ENCODE results near the gene KCTD11.
"Not testable (repeated sequence)": the region's sequence is repeated elsewhere in the genome, so short reads cannot be mapped to it uniquely, and the experiment has no call there.

KCTD11 gene

GRCh38 chr17:7330638-7331015, 21.3 kb upstream of the KCTD11 start:
- peak overlapping the region; percentile 87 for H3K4me3 ChIP-seq (ENCODE audit: insufficient read depth, low read depth, low read length)
- H3K4me1 ChIP-seq (ENCODE audit: control insufficient read depth, insufficient read depth, low read length): peaks cover 9% of the 10 kb centered on the region
- 87% methylated on average over 13 of the region's 13 CpGs for WGBS, 2 experiments
- peaks cover 8% of the 10 kb centered on the region for H3K36me3 ChIP-seq (ENCODE audit: control insufficient read depth, insufficient read depth, low read length)
- H3K9me3 ChIP-seq (ENCODE audit: control insufficient read depth, low read length): no peaks in the 10 kb centered on the region
- H3K27ac ChIP-seq (ENCODE audit: insufficient read depth, low read depth, low read length, poor library complexity, severe bottlenecking): peak overlapping the region; percentile 93
- H3K27me3 ChIP-seq (ENCODE audit: control insufficient read depth, insufficient read depth, low read length, poor library complexity, severe bottlenecking): no peaks in the 10 kb centered on the region

- Histone ChIP-seq H3K4me3 (ENCODE audit: insufficient read depth, low read depth, low read length) (no peak overlapping the region), H3K9me3 (ENCODE audit: control insufficient read depth, low read length) (no peaks in the 10 kb centered on the region), H3K4me1 (ENCODE audit: control insufficient read depth, insufficient read depth, low read length) (peaks cover 16% of the 10 kb centered on the region), H3K36me3 (ENCODE audit: control insufficient read depth, insufficient read depth, low read length) (no peaks in the 10 kb centered on the region), H3K27me3 (ENCODE audit: control insufficient read depth, insufficient read depth, low read length, poor library complexity, severe bottlenecking) (no peaks in the 10 kb centered on the region), H3K27ac (ENCODE audit: insufficient read depth, low read depth, low read length, poor library complexity, severe bottlenecking) (no peak overlapping the region)
- 75% methylated on average over 7 of the region's 7 CpGs for WGBS, 2 experiments
These were observed 19.9 kb upstream of the KCTD11 start for GRCh38 chr17:7332111-7332510.

- not testable (repeated sequence) for H3K27me3 ChIP-seq (ENCODE audit: control insufficient read depth, insufficient read depth, low read length, poor library complexity, severe bottlenecking); H3K36me3 ChIP-seq (ENCODE audit: control insufficient read depth, insufficient read depth, low read length); H3K27ac ChIP-seq (ENCODE audit: insufficient read depth, low read depth, low read length, poor library complexity, severe bottlenecking); H3K4me3 ChIP-seq (ENCODE audit: insufficient read depth, low read depth, low read length); H3K9me3 ChIP-seq (ENCODE audit: control insufficient read depth, low read length)
- 89 to 90% methylated on average over 11 to 13 of the region's 14 CpGs for WGBS, 2 experiments
- H3K4me1 ChIP-seq (ENCODE audit: control insufficient read depth, insufficient read depth, low read length): peaks cover 15% of the 10 kb centered on the region
These were observed 19.3 kb upstream of the KCTD11 start for GRCh38 chr17:7332600-7333069.

GRCh38 chr17:7334938-7335538, 16.9 kb upstream of the KCTD11 start:
- 90 to 97% methylated on average over 3 of the region's 3 CpGs for WGBS, 2 experiments

GRCh38 chr17:7335765-7336164, 16.2 kb upstream of the KCTD11 start:
- H3K9me3 ChIP-seq (ENCODE audit: control insufficient read depth, low read length); H3K27ac ChIP-seq (ENCODE audit: insufficient read depth, low read depth, low read length, poor library complexity, severe bottlenecking); H3K4me3 ChIP-seq (ENCODE audit: insufficient read depth, low read depth, low read length); H3K4me1 ChIP-seq (ENCODE audit: control insufficient read depth, insufficient read depth, low read length); H3K27me3 ChIP-seq (ENCODE audit: control insufficient read depth, insufficient read depth, low read length, poor library complexity, severe bottlenecking); H3K36me3 ChIP-seq (ENCODE audit: control insufficient read depth, insufficient read depth, low read length): not testable (repeated sequence)
- WGBS, 2 experiments: 92% methylated on average over 13 of the region's 13 CpGs

More at GRCh38 chr17:7334938-7335538, 16.9 kb upstream of the KCTD11 start:
- no peaks in the 10 kb centered on the region for H3K36me3 ChIP-seq (ENCODE audit: control insufficient read depth, insufficient read depth, low read length)
- H3K27me3 ChIP-seq (ENCODE audit: control insufficient read depth, insufficient read depth, low read length, poor library complexity, severe bottlenecking): no peaks in the 10 kb centered on the region
- no peak overlapping the region for H3K4me3 ChIP-seq (ENCODE audit: insufficient read depth, low read depth, low read length)
- no peaks in the 10 kb centered on the region for H3K9me3 ChIP-seq (ENCODE audit: control insufficient read depth, low read length)
- peaks cover 7% of the 10 kb centered on the region for H3K4me1 ChIP-seq (ENCODE audit: control insufficient read depth, insufficient read depth, low read length)
- no peak overlapping the region for H3K27ac ChIP-seq (ENCODE audit: insufficient read depth, low read depth, low read length, poor library complexity, severe bottlenecking)

GRCh38 chr17:7336240-7337175, 15.5 kb upstream of the KCTD11 start, which contains the start of gene ACAP1:
Gene ACAP1 (plus strand): TSS chr17:7336529. CDS start chr17:7336735, 206 bp downstream.
- Histone ChIP-seq H3K4me3 (ENCODE audit: insufficient read depth, low read depth, low read length) (no peak within 1 kb of the TSS), H3K36me3 (ENCODE audit: control insufficient read depth, insufficient read depth, low read length) (no peaks in the 10 kb centered on the region), H3K4me1 (ENCODE audit: control insufficient read depth, insufficient read depth, low read length) (peaks cover 7% of the 10 kb centered on the region), H3K27ac (ENCODE audit: insufficient read depth, low read depth, low read length, poor library complexity, severe bottlenecking) (no peak within 1 kb of the TSS), H3K27me3 (ENCODE audit: control insufficient read depth, insufficient read depth, low read length, poor library complexity, severe bottlenecking) (no peaks in the 10 kb centered on the region), H3K9me3 (ENCODE audit: control insufficient read depth, low read length) (no peaks in the 10 kb centered on the region)
- 64 to 67% methylated on average over 17 of the region's 17 CpGs for WGBS, 2 experiments

GRCh38 chr17:7337600-7337999, 14.4 kb upstream of the KCTD11 start:
- not testable (repeated sequence) for H3K36me3 ChIP-seq (ENCODE audit: control insufficient read depth, insufficient read depth, low read length); H3K4me1 ChIP-seq (ENCODE audit: control insufficient read depth, insufficient read depth, low read length); H3K9me3 ChIP-seq (ENCODE audit: control insufficient read depth, low read length); H3K27ac ChIP-seq (ENCODE audit: insufficient read depth, low read depth, low read length, poor library complexity, severe bottlenecking); H3K4me3 ChIP-seq (ENCODE audit: insufficient read depth, low read depth, low read length); H3K27me3 ChIP-seq (ENCODE audit: control insufficient read depth, insufficient read depth, low read length, poor library complexity, severe bottlenecking)
- 83 to 87% methylated on average over 7 of the region's 7 CpGs for WGBS, 2 experiments

GRCh38 chr17:7340179-7340578, 11.8 kb upstream of the KCTD11 start:
- WGBS, 2 experiments: 82 to 96% methylated on average over 2 of the region's 2 CpGs
- H3K4me1 ChIP-seq (ENCODE audit: control insufficient read depth, insufficient read depth, low read length): peaks cover 7% of the 10 kb centered on the region
- H3K27me3 ChIP-seq (ENCODE audit: control insufficient read depth, insufficient read depth, low read length, poor library complexity, severe bottlenecking): no peaks in the 10 kb centered on the region
- no peaks in the 10 kb centered on the region for H3K36me3 ChIP-seq (ENCODE audit: control insufficient read depth, insufficient read depth, low read length)
- no peak overlapping the region for H3K4me3 ChIP-seq (ENCODE audit: insufficient read depth, low read depth, low read length)
- no peak overlapping the region for H3K27ac ChIP-seq (ENCODE audit: insufficient read depth, low read depth, low read length, poor library complexity, severe bottlenecking)
- H3K9me3 ChIP-seq (ENCODE audit: control insufficient read depth, low read length): no peaks in the 10 kb centered on the region

GRCh38 chr17:7341842-7342241, 10.1 kb upstream of the KCTD11 start:
- H3K27ac ChIP-seq (ENCODE audit: insufficient read depth, low read depth, low read length, poor library complexity, severe bottlenecking): no peak overlapping the region
- no peaks in the 10 kb centered on the region for H3K27me3 ChIP-seq (ENCODE audit: control insufficient read depth, insufficient read depth, low read length, poor library complexity, severe bottlenecking)
- WGBS, 2 experiments: 97 to 98% methylated on average over 13 of the region's 13 CpGs
- H3K9me3 ChIP-seq (ENCODE audit: control insufficient read depth, low read length): no peaks in the 10 kb centered on the region
- peaks cover 2% of the 10 kb centered on the region for H3K4me1 ChIP-seq (ENCODE audit: control insufficient read depth, insufficient read depth, low read length)
- no peak overlapping the region for H3K4me3 ChIP-seq (ENCODE audit: insufficient read depth, low read depth, low read length)
- no peaks in the 10 kb centered on the region for H3K36me3 ChIP-seq (ENCODE audit: control insufficient read depth, insufficient read depth, low read length)

GRCh38 chr17:7343250-7343649, 8.7 kb upstream of the KCTD11 start:
- H3K27ac ChIP-seq (ENCODE audit: insufficient read depth, low read depth, low read length, poor library complexity, severe bottlenecking): no peak overlapping the region
- no peak overlapping the region for H3K4me3 ChIP-seq (ENCODE audit: insufficient read depth, low read depth, low read length)
- WGBS, 2 experiments: 90% methylated on average over 15 of the region's 15 CpGs
- no peaks in the 10 kb centered on the region for H3K9me3 ChIP-seq (ENCODE audit: control insufficient read depth, low read length)
- H3K4me1 ChIP-seq (ENCODE audit: control insufficient read depth, insufficient read depth, low read length): no peaks in the 10 kb centered on the region
- H3K27me3 ChIP-seq (ENCODE audit: control insufficient read depth, insufficient read depth, low read length, poor library complexity, severe bottlenecking): no peaks in the 10 kb centered on the region
- H3K36me3 ChIP-seq (ENCODE audit: control insufficient read depth, insufficient read depth, low read length): no peaks in the 10 kb centered on the region

All from ectodermal cell (in vitro differentiated cells).